GM19468 (cell line): Measurements from ENCODE around the gene TUFT1.

Source experiments
- ATAC-seq: cut with Tn5 transposase; IDR thresholded peaks from one replicate; pipeline ENCODE4 v1.9.1; 2021; ENCODE audit warnings: mild to moderate bottlenecking, moderate library complexity, moderate number of reproducible peaks; ENCODE audit not compliant: unreplicated experiment; ENCODE audit errors: extremely low read depth

The TUFT1 gene, protein sequence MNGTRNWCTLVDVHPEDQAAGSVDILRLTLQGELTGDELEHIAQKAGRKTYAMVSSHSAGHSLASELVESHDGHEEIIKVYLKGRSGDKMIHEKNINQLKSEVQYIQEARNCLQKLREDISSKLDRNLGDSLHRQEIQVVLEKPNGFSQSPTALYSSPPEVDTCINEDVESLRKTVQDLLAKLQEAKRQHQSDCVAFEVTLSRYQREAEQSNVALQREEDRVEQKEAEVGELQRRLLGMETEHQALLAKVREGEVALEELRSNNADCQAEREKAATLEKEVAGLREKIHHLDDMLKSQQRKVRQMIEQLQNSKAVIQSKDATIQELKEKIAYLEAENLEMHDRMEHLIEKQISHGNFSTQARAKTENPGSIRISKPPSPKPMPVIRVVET

DNA sequence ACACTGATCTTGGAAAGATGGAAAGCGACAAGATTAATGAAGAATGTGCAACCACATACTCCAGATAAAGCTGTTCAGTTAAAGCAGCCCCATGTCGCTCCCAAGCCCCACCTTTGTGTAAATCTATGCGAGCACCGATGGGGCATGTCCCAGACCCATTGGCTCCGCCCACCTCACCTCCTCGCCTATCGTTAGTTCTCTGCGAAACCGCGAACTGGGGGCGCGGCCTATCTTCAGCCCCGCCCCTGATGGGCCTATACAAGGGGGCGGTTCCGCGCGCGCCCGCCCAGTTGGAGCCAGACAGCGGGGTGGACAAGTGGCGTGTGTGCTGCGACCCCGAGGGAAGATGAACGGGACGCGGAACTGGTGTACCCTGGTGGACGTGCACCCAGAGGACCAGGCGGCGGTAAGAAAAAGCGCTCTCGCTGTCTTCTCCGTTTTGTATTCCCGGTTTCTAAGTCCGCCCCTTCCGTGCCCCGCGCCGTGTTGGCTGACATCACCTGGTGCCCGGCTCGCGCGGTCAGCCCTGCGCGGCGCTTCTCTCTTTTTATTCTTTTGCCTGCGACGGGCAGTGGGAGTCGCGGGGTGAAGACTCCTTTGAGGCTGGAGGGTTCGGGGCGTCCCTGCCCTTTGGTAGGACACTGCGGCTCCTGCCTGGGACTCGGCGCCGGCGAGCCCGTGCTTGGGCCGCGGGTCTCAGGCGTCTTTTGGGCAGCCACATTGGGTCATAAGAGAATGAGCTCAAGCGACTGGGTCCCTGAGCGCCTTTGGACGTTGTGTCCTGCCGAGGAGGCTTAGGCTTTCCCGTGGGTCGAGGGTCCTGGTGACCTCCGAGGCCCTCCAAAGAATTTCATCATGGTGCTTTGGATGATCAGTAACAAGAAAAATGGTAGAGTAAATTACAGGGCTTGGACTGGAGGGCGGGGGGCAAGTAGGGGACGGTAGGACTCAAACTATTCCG lies at the start of gene TUFT1:
TUFT1 (plus strand) TSS at position 289 of the 961 bp plus-strand sequence; CDS start at position 347, 58 bp downstream.
- peak; percentile 71 for ATAC-seq

DNA sequence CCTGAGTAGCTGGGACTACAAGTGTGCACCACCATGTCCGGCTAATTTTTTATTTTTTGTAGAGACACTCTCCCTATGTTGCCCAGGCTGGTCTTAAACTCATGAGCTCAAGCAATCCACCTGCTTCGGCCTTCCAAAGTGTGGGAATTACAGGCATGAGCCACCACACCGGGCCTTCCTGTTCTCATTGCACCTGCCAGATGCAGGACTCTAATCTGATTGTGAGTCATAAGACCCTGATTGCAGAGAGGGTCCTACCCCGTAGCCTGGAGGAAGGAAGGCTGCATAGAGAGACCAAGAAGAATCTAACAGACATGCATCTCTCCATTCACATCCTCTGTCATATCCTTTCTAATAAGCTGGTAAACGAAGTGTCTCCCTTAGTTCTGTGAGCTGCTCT lies 48.5 kb upstream of the TUFT1 start:
- no peak for ATAC-seq

GRCh38 chr1:151492120-151492519 lies 48.0 kb upstream of the TUFT1 start:
- no peak for ATAC-seq

DNA sequence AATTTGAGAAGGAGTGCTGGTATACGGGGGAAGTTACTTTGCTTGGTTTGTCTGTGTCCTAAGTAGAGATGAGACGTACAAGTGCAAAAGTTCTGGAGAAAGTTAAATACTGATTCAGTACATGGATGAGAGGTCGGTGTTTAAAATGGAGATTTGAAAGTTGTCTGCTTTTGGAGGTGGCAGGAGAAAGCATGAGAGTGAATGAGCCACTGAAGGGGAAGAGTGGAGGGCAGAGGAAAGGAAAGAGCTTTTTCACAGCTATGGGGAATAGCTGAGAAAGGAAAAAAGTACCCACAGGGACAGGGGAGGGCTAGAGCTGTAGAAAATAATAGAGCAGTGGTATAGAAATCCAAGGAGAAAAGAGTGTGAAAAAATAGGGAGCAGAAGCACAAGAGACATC lies 47.1 kb upstream of the TUFT1 start:
- no peak for ATAC-seq

- ATAC-seq: no peak
Observed at GRCh38 chr1:151494741-151495281, 45.3 kb upstream of the TUFT1 start.

GRCh38 chr1:151495316-151495715 lies 44.8 kb upstream of the TUFT1 start:
- no peak for ATAC-seq

DNA sequence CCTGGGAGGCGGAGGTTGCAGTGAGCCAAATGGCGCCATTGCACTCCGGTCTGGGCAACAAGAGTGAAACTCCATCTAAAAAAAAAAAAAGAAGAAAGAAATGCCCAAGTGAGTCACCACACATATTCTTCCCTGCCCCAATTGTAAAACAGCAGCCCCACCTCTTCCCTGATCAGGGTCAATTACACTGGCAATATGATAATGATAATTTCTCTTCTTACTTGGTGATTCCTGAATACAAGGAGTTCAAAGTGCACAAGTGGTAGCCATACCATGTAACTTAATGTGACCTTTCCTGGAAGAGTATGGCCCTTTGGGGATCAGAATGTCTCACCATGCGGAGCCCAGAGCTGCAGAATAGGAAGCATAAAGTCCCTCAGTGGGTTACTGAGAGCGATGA lies 40.7 kb upstream of the TUFT1 start:
- ATAC-seq: no peak

- no peak for ATAC-seq
Observed at GRCh38 chr1:151499930-151500329, 40.2 kb upstream of the TUFT1 start.

DNA sequence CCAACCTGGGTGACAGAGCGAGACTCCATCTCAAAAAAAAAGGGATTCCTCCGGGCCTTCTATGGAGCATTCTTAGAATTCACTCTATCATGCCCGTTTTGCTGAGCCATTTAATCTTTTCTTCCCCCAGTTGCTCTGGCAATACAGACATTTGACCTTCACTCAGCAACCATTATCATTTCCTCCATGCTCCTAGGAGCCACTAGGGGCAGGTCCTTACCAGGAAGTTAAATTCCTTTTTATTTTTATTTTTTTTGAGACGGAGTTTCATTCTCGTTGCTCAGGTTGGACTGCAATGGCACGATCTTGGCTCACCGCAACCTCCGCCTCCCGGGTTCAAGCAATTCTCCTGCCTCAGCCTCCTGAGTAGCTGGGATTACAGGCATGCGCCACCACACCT lies 38.6 kb upstream of the TUFT1 start:
- no peak for ATAC-seq

GRCh38 chr1:151502035-151502700 lies 37.9 kb upstream of the TUFT1 start:
- ATAC-seq: no peak

DNA sequence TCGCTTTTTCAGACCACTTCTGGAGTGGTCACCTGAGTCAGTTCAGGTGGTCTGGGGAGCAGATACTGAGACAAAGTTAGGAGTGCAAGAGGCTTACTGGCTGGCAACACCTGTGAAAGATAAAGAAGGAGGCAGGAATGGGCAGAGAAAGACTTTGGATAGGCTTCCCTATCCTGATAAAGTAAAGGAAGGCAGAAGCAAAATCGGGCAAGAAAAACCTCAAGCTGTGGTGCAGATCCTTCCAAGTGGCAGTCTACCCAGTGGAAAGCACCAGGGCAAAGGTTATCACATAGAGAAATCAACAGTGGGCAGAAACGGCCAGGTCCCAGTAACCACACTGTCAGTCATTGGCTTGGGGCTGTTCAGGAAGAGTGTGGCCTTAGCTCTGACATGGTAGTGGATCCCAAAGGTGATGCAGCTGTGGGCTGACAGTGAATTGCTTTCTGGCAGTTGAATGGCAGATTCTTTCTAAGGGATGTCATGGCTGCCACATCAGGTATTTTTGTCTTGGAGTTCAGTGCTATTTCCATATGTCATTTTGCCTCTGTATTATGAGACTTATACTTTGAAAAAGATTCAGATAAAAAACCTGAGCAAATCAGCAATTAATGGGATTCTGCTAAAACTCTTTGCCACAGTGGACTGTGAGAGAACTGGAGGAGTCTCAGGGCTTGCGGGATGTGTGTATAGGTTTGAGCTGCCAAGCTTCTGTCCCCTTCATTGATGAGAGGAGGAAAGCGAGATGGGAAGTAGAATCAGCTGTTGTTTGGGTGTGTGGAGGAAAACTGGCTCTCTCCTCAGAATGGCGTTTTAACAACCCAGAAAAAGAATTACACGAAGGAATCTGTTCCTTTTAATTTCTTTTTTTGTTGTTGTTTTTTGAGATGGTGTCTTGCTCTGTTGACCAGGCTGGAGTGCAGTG lies 37.0 kb upstream of the TUFT1 start:
- no peak for ATAC-seq

DNA sequence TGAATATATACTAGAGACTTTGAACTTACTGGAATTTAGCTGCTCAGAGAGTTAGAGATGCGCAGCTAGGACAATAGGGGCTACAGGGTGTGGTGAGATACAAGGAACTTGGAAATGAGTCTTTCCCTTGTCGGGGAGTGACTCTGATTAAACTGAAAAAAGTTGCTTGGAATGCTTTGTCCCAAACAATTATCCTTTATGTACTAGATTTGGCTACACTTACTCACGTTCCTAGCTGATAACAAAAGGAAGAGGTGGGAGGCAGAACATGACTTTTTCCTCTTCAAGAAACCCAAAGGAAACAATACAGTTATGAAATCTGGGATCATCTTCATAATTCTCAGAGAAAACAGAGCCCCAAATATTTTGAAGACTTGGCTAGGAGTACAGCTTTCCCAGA lies 35.9 kb upstream of the TUFT1 start:
- no peak for ATAC-seq

DNA sequence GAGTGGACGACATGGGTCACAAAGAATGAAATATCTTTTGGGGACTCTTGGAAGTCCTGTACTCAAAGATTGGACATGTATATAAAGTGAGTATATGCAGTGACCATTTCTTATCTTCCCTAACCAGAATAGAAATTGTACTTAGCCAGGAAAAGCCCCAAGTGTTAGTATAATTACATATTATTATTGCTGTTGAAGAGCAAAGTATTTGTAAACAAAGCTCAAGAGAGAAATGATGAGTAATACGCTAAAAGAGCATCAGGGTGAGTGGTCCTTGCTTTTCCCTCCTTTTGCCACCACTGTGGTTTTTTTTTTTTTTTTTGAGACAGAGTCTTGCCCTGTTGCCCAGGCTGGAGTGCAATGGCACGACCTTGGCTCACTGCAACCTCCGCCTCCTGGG lies 35.4 kb upstream of the TUFT1 start:
- ATAC-seq: no peak

DNA sequence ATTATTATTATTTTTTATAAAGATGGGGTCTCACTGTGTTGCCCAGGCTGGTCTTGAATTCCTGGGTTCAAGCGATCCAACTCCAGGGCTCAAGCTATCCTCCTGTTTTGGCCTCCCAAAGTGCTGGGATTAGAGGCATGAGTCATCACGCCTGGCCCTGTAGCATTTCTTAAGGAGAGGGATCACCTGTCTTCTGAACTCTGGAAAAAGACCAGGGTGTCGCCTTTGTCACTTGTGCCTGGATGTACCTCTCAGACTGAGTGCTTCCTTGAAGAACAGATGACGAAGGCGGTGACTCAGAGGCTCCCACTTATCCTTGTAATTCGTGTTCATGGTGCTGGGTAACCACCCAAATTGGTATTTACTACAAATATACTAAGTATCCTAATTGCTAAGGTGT lies 31.3 kb upstream of the TUFT1 start:
- ATAC-seq: no peak

- no peak for ATAC-seq
Observed at GRCh38 chr1:151509350-151510019, 30.6 kb upstream of the TUFT1 start.

DNA sequence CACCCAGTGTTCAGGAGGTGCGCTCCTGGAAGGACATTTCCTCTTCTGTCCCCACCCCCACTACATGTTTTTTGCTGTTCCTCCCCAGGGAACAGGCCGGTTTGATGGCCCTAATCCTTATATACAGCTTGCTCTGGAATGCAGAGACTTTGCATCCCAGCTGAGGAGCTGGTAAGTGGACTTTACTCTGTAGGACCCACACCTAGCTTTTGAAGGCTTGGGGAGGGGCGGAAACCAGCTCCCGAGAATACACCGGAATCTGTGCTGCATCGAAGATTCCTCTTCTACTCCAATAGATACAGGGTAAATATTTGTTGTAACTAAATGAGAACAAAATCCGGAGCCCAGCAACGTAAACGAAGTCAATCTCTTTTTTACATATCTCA lies 30.1 kb upstream of the TUFT1 start:
- ATAC-seq: no peak

- no peak for ATAC-seq
Observed at GRCh38 chr1:151510614-151510956, 29.5 kb upstream of the TUFT1 start.

- ATAC-seq: no peak
Observed at GRCh38 chr1:151510957-151511635, 29.0 kb upstream of the TUFT1 start, which contains the start of gene CGN. Gene CGN (plus strand): TSS chr1:151511387. CDS start chr1:151518520, 7,133 bp downstream.
